Fibroblast of pulmonary artery (primary cell): ENCODE results near the gene SLC6A3.

ENCODE experiments used
- DNase-seq: peaks from one replicate; pipeline ENCODE4 v3.0.0-alpha.2; 2010; ENCODE audit warnings: low read depth
- H3K4me3 ChIP-seq: replicated peaks from 2 replicates; pipeline ENCODE4 v1.5.1; 2011; ENCODE audit warnings: low read depth, mild to moderate bottlenecking, control low read depth, low read length, moderate library complexity
- TF ChIP-seq, protein P1 (sequence below): IDR thresholded peaks from 2 replicates; pipeline ENCODE4 v1.5.1; 2011; ENCODE audit warnings: mild to moderate bottlenecking, control low read depth, low read length, inconsistent platforms; ENCODE audit errors: missing control alignments

Gene SLC6A3

DNA sequence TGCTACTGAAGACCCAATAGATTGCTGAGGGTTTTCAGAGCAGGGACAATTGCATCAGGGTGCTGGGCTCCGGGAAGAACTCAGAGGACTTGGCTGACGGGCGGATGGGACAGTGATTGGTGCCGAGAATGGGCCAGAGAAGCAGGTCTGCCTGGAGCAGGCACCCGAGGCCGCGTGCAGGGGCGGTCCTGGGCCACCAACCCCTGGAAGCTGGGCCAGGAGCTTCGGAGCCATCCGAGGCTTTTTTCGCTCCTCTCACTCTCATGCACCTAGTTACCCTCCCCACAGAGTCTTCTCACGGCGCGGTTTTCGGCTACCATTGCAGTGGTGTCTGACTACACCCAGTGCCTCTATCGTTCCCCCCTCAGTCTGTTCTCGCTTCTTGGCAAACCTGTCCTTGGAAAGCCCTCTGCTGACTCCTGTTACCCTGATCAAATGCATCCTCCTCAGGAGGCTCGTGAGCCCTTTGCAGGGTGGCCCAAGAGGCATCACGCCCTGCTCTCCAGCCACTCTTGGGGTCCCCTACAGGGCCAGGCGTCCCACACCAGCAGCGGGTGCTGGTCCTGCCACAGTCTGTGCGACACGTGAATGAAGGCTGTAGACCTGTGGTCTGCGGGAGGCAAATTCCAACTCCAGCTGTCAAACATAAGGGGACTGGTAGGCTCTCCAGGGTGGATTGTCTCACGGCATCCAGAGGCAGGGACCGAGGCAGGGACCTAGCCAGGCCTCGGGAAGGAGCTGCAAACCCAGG lies 99.2 kb downstream of the SLC6A3 start:
- no peak for DNase-seq
- H3K4me3 ChIP-seq, result peak overlapping the region; percentile 94
- TF ChIP-seq, protein P1, sequence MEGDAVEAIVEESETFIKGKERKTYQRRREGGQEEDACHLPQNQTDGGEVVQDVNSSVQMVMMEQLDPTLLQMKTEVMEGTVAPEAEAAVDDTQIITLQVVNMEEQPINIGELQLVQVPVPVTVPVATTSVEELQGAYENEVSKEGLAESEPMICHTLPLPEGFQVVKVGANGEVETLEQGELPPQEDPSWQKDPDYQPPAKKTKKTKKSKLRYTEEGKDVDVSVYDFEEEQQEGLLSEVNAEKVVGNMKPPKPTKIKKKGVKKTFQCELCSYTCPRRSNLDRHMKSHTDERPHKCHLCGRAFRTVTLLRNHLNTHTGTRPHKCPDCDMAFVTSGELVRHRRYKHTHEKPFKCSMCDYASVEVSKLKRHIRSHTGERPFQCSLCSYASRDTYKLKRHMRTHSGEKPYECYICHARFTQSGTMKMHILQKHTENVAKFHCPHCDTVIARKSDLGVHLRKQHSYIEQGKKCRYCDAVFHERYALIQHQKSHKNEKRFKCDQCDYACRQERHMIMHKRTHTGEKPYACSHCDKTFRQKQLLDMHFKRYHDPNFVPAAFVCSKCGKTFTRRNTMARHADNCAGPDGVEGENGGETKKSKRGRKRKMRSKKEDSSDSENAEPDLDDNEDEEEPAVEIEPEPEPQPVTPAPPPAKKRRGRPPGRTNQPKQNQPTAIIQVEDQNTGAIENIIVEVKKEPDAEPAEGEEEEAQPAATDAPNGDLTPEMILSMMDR, result no peak

DNA sequence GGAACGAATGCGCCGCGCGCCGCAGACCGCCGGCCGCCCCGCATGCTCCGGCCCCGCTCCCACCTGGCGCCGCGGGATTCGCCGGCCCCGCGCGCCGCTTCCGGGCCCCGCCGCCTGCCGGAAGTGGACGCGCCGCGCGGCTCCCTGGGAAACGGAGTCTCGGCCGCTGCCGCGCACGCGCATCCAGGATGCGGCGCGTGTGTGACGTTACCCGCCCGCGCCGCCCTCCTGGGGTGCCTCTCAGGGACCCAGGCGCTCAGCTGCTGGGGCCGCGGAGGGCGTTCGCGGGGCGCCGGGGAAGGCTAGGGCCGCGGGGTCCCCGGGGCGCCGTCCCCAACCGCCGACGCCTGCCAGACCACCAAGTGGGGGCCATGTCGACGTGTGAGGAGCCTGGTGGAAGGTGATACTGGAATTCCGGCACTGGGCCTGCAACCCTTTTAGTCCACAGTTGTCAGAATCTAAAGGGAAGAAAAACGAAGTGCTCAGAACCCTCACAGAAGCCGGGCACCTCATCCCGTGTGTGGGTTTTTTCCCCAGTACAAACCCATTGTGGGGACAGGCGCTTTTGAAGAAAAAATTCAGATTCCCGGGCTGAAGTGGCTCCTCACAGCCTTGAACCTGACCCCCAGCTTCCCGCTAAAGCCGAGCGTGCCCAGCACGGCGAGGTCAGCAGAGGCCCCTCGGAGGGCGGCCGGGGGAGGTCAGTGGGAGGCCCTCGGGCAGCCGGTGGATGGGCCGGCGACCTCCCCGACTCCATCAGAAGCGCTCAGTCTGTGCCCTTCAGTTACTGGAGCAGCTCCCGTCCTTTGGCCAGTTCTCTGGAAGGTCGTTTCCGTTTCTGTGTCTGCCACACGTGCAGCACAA lies 100.0 kb downstream of the SLC6A3 start, which contains the start of gene CLPTM1L:
Gene CLPTM1L (minus strand): TSS at position 125 of the 864 bp plus-strand sequence. CDS start 258 bp downstream, outside the sequence.
- TF ChIP-seq, protein P1, result no peak
- peak; percentile 83 for DNase-seq
- peak within 1 kb of the TSS; percentile 94 for H3K4me3 ChIP-seq

DNA sequence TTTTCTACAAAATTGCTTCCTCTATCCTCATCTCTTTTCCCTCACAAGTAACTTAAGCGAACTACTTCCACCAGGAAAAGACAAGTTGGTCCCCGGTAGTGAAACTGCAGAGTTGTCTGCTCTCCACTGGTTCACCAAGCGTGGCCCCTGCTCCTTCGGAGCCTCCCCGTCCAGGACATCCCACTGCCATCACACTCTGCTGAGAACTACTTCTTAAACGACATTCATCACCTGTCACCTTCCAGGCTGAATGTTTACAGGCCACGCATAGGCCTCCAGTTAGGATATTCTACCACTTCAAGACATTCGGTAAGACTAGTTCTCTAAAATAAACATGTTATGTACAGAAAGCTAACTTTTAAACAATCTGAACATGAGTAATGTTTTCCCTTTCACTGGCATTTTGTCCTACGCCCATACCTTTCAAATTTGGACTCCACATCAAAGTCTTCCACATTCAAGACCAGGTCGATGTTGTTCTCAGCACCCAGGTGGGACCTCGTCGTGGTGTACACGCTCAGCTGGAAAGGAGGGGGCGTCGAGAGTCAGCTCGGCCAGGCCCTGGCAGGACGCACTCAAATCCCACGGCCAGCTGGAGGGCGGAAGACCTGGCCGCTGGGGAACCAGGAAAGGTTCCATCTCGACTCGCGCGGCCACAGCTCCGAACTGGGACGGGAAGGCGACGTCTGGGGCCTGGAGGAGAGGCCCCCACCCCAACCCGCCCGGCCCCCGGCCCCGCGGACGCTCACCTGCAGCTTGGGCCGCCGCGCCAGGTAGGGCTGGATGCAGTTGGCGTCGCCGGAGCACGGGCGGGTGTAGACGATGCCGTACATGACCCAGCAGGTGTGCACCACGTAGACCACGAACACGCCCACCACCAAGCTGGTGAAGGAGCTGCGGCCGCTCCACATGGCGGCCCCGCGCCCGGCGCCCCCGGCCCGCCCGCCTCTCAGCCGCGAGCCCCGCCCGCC lies 101.0 kb downstream of the SLC6A3 start:
- H3K4me3 ChIP-seq, result peak overlapping the region; percentile 72
- TF ChIP-seq, protein P1, result no peak
- DNase-seq, result peak; percentile 10

DNA sequence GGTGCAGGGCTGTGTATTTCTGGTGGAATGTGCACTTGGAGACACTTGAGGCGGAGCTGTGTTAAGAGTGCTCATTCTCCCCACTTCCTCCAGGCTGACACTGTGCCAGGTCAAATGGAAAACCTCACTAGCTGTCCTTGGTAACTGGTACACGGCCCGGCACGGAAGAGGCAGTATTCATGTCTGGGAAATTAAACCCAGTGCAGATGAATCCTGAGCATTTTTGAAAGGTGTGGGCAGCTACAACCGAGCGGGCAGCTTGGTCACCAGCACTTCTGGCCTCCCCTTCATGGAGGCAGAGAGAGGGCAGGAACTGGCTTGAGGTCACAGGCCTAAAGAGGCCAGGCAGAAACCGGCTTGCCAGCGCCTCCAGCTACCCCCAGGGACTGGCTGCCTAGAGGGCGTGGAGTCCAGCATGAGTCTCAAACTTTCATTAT lies 101.9 kb downstream of the SLC6A3 start:
- no peak for DNase-seq
- H3K4me3 ChIP-seq, result no peak overlapping the region
- TF ChIP-seq, protein P1, result no peak
